PC-3 (cell line): ENCODE measurements around the gene POLR3C.

Experiments used
- CTCF ChIP-seq: fragments of 300-600 bp; sonication (generic); conservative IDR thresholded peaks from 2 replicates; pipeline ENCODE4 v1.5.1; 2017; ENCODE audit warnings: antibody characterized with exemption, low read depth, mild to moderate bottlenecking, low read length
- EZH2phosphoT487 ChIP-seq: fragments of 300-600 bp; sonication (generic); IDR thresholded peaks from 2 replicates; pipeline ENCODE4 v1.6.1; 2018; ENCODE audit warnings: mild to moderate bottlenecking, antibody characterized with exemption, low read length, borderline replicate concordance

GRCh38 chr1:145891143-145891542 is 67.1 kb downstream of the POLR3C start:
- TF ChIP-seq CTCF (no peak), EZH2phosphoT487 (no peak)
